Measurements from ENCODE around the gene TSHZ2. TPM values are rescaled to one million over a fixed set of nuclear protein-coding genes. Genes with fewer than 3 reads are reported as not detected.

TSHZ2 gene
- total RNA-seq, 1 donor from 2014 or later: 1.2 TPM

- Histone ChIP-seq H3K4me2 (ENCODE audit: low read length) (no peak overlapping the region), H3K27ac (ENCODE audit: low read depth, low read length) (no peak overlapping the region), H3K9me3 (ENCODE audit: insufficient read depth, low read depth, low read length) (no peaks in the 10 kb centered on the region), H2AFZ (ENCODE audit: low read depth, low read length) (no peak overlapping the region), H3K27me3 (ENCODE audit: insufficient read depth, low read length) (no peaks in the 10 kb centered on the region), H3K4me1 (ENCODE audit: insufficient read depth, low read length) (no peaks in the 10 kb centered on the region), H3K4me3 (ENCODE audit: insufficient read depth, low read depth, low read length) (no peak overlapping the region), H3K9ac (ENCODE audit: low read length) (no peak overlapping the region), H4K20me1 (ENCODE audit: insufficient read depth, low read length) (no peaks in the 10 kb centered on the region), H3K36me3 (ENCODE audit: insufficient read depth, low read length) (no peaks in the 10 kb centered on the region), H3K79me2 (ENCODE audit: insufficient read depth, low read length) (no peaks in the 10 kb centered on the region)
- Mint-ChIP-seq H3K4me3 (ENCODE audit: unreplicated experiment) (no peak overlapping the region), H3K9me3 (ENCODE audit: unreplicated experiment) (no peaks in the 10 kb centered on the region), H3K27me3 (ENCODE audit: low read depth, unreplicated experiment) (peaks cover 5% of the 10 kb centered on the region), H3K4me1 (ENCODE audit: low read depth, unreplicated experiment) (no peaks in the 10 kb centered on the region), H3K36me3 (ENCODE audit: low read depth, unreplicated experiment) (no peaks in the 10 kb centered on the region), H3K27ac (ENCODE audit: unreplicated experiment) (no peak overlapping the region)
- no peak for DNase-seq (ENCODE audit: low read depth)
- TF ChIP-seq EZH2 (IDR thresholded peaks at IDR 0.05; ENCODE audit: insufficient read depth, low read length): no peak
- TF ChIP-seq CTCF (IDR thresholded peaks at IDR 0.05; ENCODE audit: insufficient read depth, low read depth, low read length): no peak
- FAIRE-seq: no peak
Measured at GRCh38 chr20:53287357-53288042, 315.3 kb downstream of the TSHZ2 start.

- no peaks in the 10 kb centered on the region for H3K36me3 ChIP-seq (ENCODE audit: insufficient read depth, low read length)
- H3K79me2 ChIP-seq (ENCODE audit: insufficient read depth, low read length): no peaks in the 10 kb centered on the region
- H2AFZ ChIP-seq (ENCODE audit: low read depth, low read length): no peak overlapping the region
- no peak overlapping the region for H3K27ac Mint-ChIP-seq (ENCODE audit: unreplicated experiment)
- no peaks in the 10 kb centered on the region for H4K20me1 ChIP-seq (ENCODE audit: insufficient read depth, low read length)
- no peaks in the 10 kb centered on the region for H3K4me1 ChIP-seq (ENCODE audit: insufficient read depth, low read length)
- H3K4me3 Mint-ChIP-seq (ENCODE audit: unreplicated experiment): no peak overlapping the region
- H3K27me3 ChIP-seq (ENCODE audit: insufficient read depth, low read length): no peaks in the 10 kb centered on the region
- DNase-seq (ENCODE audit: low read depth): no peak
- H3K4me1 Mint-ChIP-seq (ENCODE audit: low read depth, unreplicated experiment): peaks cover 5% of the 10 kb centered on the region
- no peak for FAIRE-seq
- H3K36me3 Mint-ChIP-seq (ENCODE audit: low read depth, unreplicated experiment): no peaks in the 10 kb centered on the region
- H3K9ac ChIP-seq (ENCODE audit: low read length): no peak overlapping the region
- TF ChIP-seq CTCF (IDR thresholded peaks at IDR 0.05; ENCODE audit: insufficient read depth, low read depth, low read length) (no peak), EZH2 (IDR thresholded peaks at IDR 0.05; ENCODE audit: insufficient read depth, low read length) (no peak)
- H3K4me3 ChIP-seq (ENCODE audit: insufficient read depth, low read depth, low read length): no peak overlapping the region
- no peaks in the 10 kb centered on the region for H3K9me3 Mint-ChIP-seq (ENCODE audit: unreplicated experiment)
- no peaks in the 10 kb centered on the region for H3K27me3 Mint-ChIP-seq (ENCODE audit: low read depth, unreplicated experiment)
- H3K27ac ChIP-seq (ENCODE audit: low read depth, low read length): no peak overlapping the region
- H3K9me3 ChIP-seq (ENCODE audit: insufficient read depth, low read depth, low read length): no peaks in the 10 kb centered on the region
- H3K4me2 ChIP-seq (ENCODE audit: low read length): no peak overlapping the region
Measured at GRCh38 chr20:53291548-53291947, 319.4 kb downstream of the TSHZ2 start.

DNA sequence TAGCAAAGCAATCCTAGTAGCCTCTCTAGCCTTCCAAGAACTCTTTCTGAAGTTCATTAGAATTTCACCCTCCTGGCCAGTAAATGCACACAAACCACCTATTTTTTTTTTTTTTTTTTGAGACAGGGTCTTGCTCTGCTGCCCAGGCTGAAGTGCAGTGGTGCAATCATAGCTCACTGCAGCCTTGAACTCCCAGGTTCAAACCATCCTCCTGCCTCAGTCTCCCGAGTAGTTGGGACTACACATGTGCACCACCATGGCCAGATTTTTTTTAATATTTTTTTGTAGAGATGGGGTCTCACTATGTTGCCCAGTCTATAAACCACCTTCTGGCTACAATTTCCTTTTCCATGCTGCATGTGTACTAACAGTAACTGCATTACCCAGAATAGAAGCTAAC is 320.2 kb downstream of the TSHZ2 start:
- Histone ChIP-seq H3K36me3 (ENCODE audit: insufficient read depth, low read length) (no peaks in the 10 kb centered on the region), H3K4me3 (ENCODE audit: insufficient read depth, low read depth, low read length) (no peak overlapping the region), H3K27me3 (ENCODE audit: insufficient read depth, low read length) (no peaks in the 10 kb centered on the region), H2AFZ (ENCODE audit: low read depth, low read length) (no peak overlapping the region), H3K9me3 (ENCODE audit: insufficient read depth, low read depth, low read length) (no peaks in the 10 kb centered on the region), H3K4me1 (ENCODE audit: insufficient read depth, low read length) (no peaks in the 10 kb centered on the region), H3K4me2 (ENCODE audit: low read length) (no peak overlapping the region), H3K79me2 (ENCODE audit: insufficient read depth, low read length) (no peaks in the 10 kb centered on the region), H3K27ac (ENCODE audit: low read depth, low read length) (no peak overlapping the region), H3K9ac (ENCODE audit: low read length) (no peak overlapping the region), H4K20me1 (ENCODE audit: insufficient read depth, low read length) (no peaks in the 10 kb centered on the region)
- DNase-seq (ENCODE audit: low read depth) (no peak), FAIRE-seq (no peak)
- Mint-ChIP-seq H3K4me1 (ENCODE audit: low read depth, unreplicated experiment) (peaks cover 5% of the 10 kb centered on the region), H3K36me3 (ENCODE audit: low read depth, unreplicated experiment) (no peaks in the 10 kb centered on the region), H3K27ac (ENCODE audit: unreplicated experiment) (no peak overlapping the region), H3K9me3 (ENCODE audit: unreplicated experiment) (no peaks in the 10 kb centered on the region), H3K27me3 (ENCODE audit: low read depth, unreplicated experiment) (no peaks in the 10 kb centered on the region), H3K4me3 (ENCODE audit: unreplicated experiment) (no peak overlapping the region)
- no peak for TF ChIP-seq CTCF (IDR thresholded peaks at IDR 0.05; ENCODE audit: insufficient read depth, low read depth, low read length)
- TF ChIP-seq EZH2 (IDR thresholded peaks at IDR 0.05; ENCODE audit: insufficient read depth, low read length): no peak

Measured in astrocyte (in vitro differentiated cells and primary cell).